B cell (primary cell): ENCODE measurements around the gene ADCY2. TPM values are rescaled to one million over a fixed set of nuclear protein-coding genes. Genes with fewer than 3 reads are reported as not detected.

ENCODE experiments used
- ATAC-seq: fragments of 200-7000 bp; cut with Tn5 transposase; one replicate; pipeline ENCODE4 v1.10.0; 2021; ENCODE audit warnings: low read depth, mild to moderate bottlenecking, moderate number of reproducible peaks, moderate library complexity
- CTCF ChIA-PET: fragments of 350-600 bp; sonication (Branson Sonifier 250); formaldehyde crosslinking; loops from one replicate; lab custom pipeline; 2021; ENCODE audit warnings: antibody characterized with exemption, inconsistent platforms; lab: Charles Lee
- POLR2A ChIA-PET: fragments of 350-600 bp; sonication (Branson Sonifier 250); formaldehyde crosslinking; loops from one replicate; lab custom pipeline; 2021; ENCODE audit warnings: antibody characterized with exemption; lab: Charles Lee
- DNase-seq: peaks from one replicate; pipeline ENCODE4 v3.0.0; 2013
- H2AFZ ChIP-seq: 2 replicates; pipeline ENCODE4 v1.6.1; 2012; ENCODE audit warnings: mild to moderate bottlenecking, low read depth, low read length; ENCODE audit not compliant: insufficient read depth, poor library complexity, severe bottlenecking
- H3K27ac ChIP-seq, 2 donors: 1 replicate in 1 of 2; 2 replicates in 1 of 2; pipeline ENCODE4 v1.5.1; 2012 to 2013; ENCODE audit warnings: low read length in 2 of 2, mild to moderate bottlenecking in 2 of 2, moderate library complexity in 1 of 2
- H3K27me3 ChIP-seq, 4 experiments: fragments of 200-600 bp in 1 of 4; sonication (generic) in 1 of 4; replicated peaks in 1 of 4; 1 replicate in 2 of 4; 2 replicates in 2 of 4; pipeline versions ENCODE4 v1.6.1 to v1.7.0; 2013 to 2016; ENCODE audit warnings: low read length in 3 of 4, mild to moderate bottlenecking in 2 of 4, mixed read lengths in 1 of 4, moderate library complexity in 1 of 4; ENCODE audit not compliant: insufficient read depth in 4 of 4, control insufficient read depth in 3 of 4; ENCODE audit errors: control extremely low read depth in 1 of 4
- H3K36me3 ChIP-seq, 2 experiments: replicated peaks in 1 of 2; 1 replicate in 1 of 2; 2 replicates in 1 of 2; pipeline versions ENCODE4 v1.6.1 to v1.7.1; 2013; ENCODE audit warnings: low read length in 1 of 2; ENCODE audit not compliant: insufficient read depth in 2 of 2, control insufficient read depth in 1 of 2; ENCODE audit errors: control extremely low read depth in 1 of 2, extremely low read depth in 1 of 2
- H3K4me1 ChIP-seq, 2 donors: fragments of 200-600 bp in 1 of 2; sonication (generic) in 1 of 2; 1 replicate in 1 of 2; 2 replicates in 1 of 2; pipeline versions ENCODE4 v1.5.1 to v1.6.1; 2013 to 2017; ENCODE audit warnings: low read length in 2 of 2; ENCODE audit not compliant: control insufficient read depth in 2 of 2, insufficient read depth in 2 of 2
- H3K4me2 ChIP-seq: replicated peaks from 2 replicates; pipeline ENCODE3; 2012; ENCODE audit warnings: mild to moderate bottlenecking, low read depth, low read length; ENCODE audit not compliant: poor library complexity, severe bottlenecking
- H3K4me3 ChIP-seq, 5 experiments: fragments of 200-600 bp in 1 of 5; sonication (generic) in 1 of 5; 1 replicate in 3 of 5; 2 replicates in 2 of 5; pipeline versions ENCODE4 v1.5.1 to v1.7.0; 2011 to 2016; ENCODE audit warnings: low read length in 4 of 5, mild to moderate bottlenecking in 4 of 5, low read depth in 2 of 5, control low read depth in 1 of 5, moderate library complexity in 1 of 5; ENCODE audit not compliant: insufficient read depth in 1 of 5; ENCODE audit errors: control extremely low read depth in 1 of 5, extremely low read depth in 1 of 5
- H3K79me2 ChIP-seq: fragments of 200-600 bp; sonication (generic); one replicate; pipeline ENCODE4 v1.6.0; 2016; ENCODE audit warnings: low read length; ENCODE audit not compliant: control insufficient read depth, insufficient read depth
- H3K9ac ChIP-seq: fragments of 200-600 bp; sonication (generic); 2 replicates; pipeline ENCODE4 v1.6.1; 2017; ENCODE audit warnings: mild to moderate bottlenecking, low read length, moderate library complexity
- H3K9me3 ChIP-seq, 3 donors: one replicate each; pipeline versions ENCODE4 v1.6.1 to v1.7.1; 2013; ENCODE audit warnings: low read length in 2 of 3; ENCODE audit not compliant: control insufficient read depth in 2 of 3, insufficient read depth in 1 of 3; ENCODE audit errors: control extremely low read depth in 1 of 3
- H4K20me1 ChIP-seq: 2 replicates; pipeline ENCODE4 v1.6.0; 2012; ENCODE audit warnings: mild to moderate bottlenecking, low read length; ENCODE audit not compliant: insufficient read depth, control insufficient read depth, poor library complexity, severe bottlenecking
- H3K27ac Mint-ChIP-seq: one replicate; pipeline ENCODE4 v1.8.0; 2021; ENCODE audit warnings: mixed read lengths
- H3K27me3 Mint-ChIP-seq: one replicate; pipeline ENCODE4 v1.8.0; 2021; ENCODE audit warnings: mixed read lengths
- H3K4me1 Mint-ChIP-seq: one replicate; pipeline ENCODE4 v1.8.0; 2021; ENCODE audit warnings: mixed read lengths
- H3K4me3 Mint-ChIP-seq: one replicate; pipeline ENCODE4 v1.8.0; 2021; ENCODE audit warnings: mixed read lengths
- H3K9me3 Mint-ChIP-seq: one replicate; pipeline ENCODE4 v1.8.0; 2022; ENCODE audit warnings: mixed read lengths; ENCODE audit not compliant: insufficient read depth
- EZH2 ChIP-seq: IDR thresholded peaks from 2 replicates; pipeline ENCODE4 v1.6.1; 2012; ENCODE audit warnings: borderline replicate concordance, low read depth, mild to moderate bottlenecking, moderate library complexity, low read length; ENCODE audit not compliant: insufficient read depth, poor library complexity, severe bottlenecking
- WGBS: methylation state at CpG from one replicate; pipeline ENCODE4 v1.1.5; 2013; ENCODE audit warnings: missing lambda C conversion rate; ENCODE audit not compliant: insufficient coverage; 5-methylcytosine and 5-hydroxymethylcytosine counted together
- intact Hi-C: fragments of 100-400 bp; cut with micrococcal nuclease; formaldehyde crosslinking; loops from one replicate; pipeline ENCODE4 v1.10.0; 2022
- polyA plus RNA-seq: library from polyadenylated mRNA; depleted of rRNA; stranded (reverse); fragments of >200 nt; gene quantifications from 2 replicates; pipeline ENCODE4 v1.2.3, GENCODE V29; 2012
- total RNA-seq, 2 donors: library from RNA; stranded (reverse); fragments of 120-200 nt in 1 of 2; gene quantifications; 1 replicate in 1 of 2; 2 replicates in 1 of 2; pipeline versions ENCODE4 v1.2.3 to v1.2.4, GENCODE V29; 2013 to 2022
- TF ChIP-seq, protein P1 (sequence below): fragments of 200-600 bp; IDR thresholded peaks from one replicate; pipeline ENCODE4 v1.8.0; 2022; ENCODE audit warnings: antibody characterized with exemption, mild to moderate bottlenecking

ADCY2 gene
- total and polyA plus RNA-seq, 2 donors (not counting 1 experiment from before 2014, with no cell fraction given), result not detected

DNA sequence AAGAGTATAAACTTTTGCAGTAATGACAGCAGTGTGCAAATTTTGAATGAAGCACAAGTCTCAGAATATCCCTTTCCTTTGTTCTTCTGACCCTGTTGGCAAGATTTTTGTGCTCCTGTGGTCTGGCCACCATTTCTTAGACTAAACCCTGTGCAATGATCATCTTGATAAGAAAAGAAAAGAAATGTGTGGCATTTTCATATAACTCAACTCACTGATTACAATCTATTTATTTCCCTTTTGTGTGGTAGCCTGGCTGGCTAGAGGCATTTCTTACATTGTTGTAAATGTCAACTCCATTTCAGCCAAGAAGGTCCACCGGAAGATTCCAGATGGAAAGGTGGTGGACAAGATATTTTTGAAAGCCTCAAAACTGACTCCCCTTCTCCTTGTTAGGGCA lies 41.9 kb downstream of the ADCY2 start:
- Histone ChIP-seq H3K9me3 (peaks cover 0 to 8% (median 0%) of the 10 kb centered on the region in 3 donors), H3K4me3 (no peak overlapping the region), H3K79me2 (no peaks in the 10 kb centered on the region), H3K9ac (no peak overlapping the region), H3K4me1 (no peaks in the 10 kb centered on the region), H3K27ac (no peak overlapping the region), H3K27me3 (no peaks in the 10 kb centered on the region), H4K20me1 (no peaks in the 10 kb centered on the region), H3K36me3 (no peaks in the 10 kb centered on the region), H2AFZ (no peak overlapping the region), H3K4me2 (no peak overlapping the region)
- POLR2A ChIA-PET, result no interaction called here
- no peak overlapping the region for H3K4me3 Mint-ChIP-seq
- H3K27ac Mint-ChIP-seq, result no peak overlapping the region
- CTCF ChIA-PET, result no interaction called here
- DNase-seq, result no peak
- intact Hi-C loops, result no loop called here
- H3K27me3 Mint-ChIP-seq, result no peaks in the 10 kb centered on the region
- ATAC-seq, result no peak
- peaks cover 3% of the 10 kb centered on the region for H3K9me3 Mint-ChIP-seq
- no peak for TF ChIP-seq EZH2
- TF ChIP-seq, protein P1, sequence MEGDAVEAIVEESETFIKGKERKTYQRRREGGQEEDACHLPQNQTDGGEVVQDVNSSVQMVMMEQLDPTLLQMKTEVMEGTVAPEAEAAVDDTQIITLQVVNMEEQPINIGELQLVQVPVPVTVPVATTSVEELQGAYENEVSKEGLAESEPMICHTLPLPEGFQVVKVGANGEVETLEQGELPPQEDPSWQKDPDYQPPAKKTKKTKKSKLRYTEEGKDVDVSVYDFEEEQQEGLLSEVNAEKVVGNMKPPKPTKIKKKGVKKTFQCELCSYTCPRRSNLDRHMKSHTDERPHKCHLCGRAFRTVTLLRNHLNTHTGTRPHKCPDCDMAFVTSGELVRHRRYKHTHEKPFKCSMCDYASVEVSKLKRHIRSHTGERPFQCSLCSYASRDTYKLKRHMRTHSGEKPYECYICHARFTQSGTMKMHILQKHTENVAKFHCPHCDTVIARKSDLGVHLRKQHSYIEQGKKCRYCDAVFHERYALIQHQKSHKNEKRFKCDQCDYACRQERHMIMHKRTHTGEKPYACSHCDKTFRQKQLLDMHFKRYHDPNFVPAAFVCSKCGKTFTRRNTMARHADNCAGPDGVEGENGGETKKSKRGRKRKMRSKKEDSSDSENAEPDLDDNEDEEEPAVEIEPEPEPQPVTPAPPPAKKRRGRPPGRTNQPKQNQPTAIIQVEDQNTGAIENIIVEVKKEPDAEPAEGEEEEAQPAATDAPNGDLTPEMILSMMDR, result no peak
- H3K4me1 Mint-ChIP-seq, result no peaks in the 10 kb centered on the region
- no CpG with 5 or more reads among the region's 1 CpG for WGBS

DNA sequence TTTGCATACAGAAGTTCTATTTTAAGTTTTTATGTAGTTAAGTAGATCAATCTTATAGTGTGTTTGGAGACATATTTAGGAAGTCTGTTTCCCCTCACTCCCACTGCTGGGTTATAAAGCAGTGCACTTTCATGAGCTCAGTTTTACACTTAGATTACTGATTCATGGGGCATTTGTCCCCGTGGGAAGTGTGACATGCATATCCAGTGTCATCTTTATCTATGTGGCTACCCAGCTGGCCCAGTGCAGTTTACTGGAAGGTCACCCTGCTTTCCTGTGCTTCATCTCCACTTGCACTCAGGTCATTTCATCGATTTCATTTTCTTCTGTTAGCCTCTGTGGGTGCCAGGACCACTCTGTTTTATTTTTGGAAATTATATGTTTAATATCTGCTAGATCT lies 49.1 kb downstream of the ADCY2 start:
- no peak overlapping the region for H3K4me3 Mint-ChIP-seq
- no peaks in the 10 kb centered on the region for H4K20me1 ChIP-seq
- POLR2A ChIA-PET, result no interaction called here

More for the DNA sequence above, 49.1 kb downstream of the ADCY2 start:
- Histone ChIP-seq H3K27ac (no peak overlapping the region), H3K4me2 (no peak overlapping the region), H3K36me3 (no peaks in the 10 kb centered on the region), H3K27me3 (no peaks in the 10 kb centered on the region), H3K4me1 (no peaks in the 10 kb centered on the region), H3K9me3 (peaks cover 0 to 6% (median 0%) of the 10 kb centered on the region in 3 donors), H2AFZ (no peak overlapping the region), H3K4me3 (no peak overlapping the region), H3K79me2 (no peaks in the 10 kb centered on the region), H3K9ac (no peak overlapping the region)
- DNase-seq, result no peak
- CTCF ChIA-PET, result no interaction called here
- 75% methylated on average over 1 of the region's 2 CpGs for WGBS
- no peak overlapping the region for H3K27ac Mint-ChIP-seq
- no peaks in the 10 kb centered on the region for H3K9me3 Mint-ChIP-seq
- TF ChIP-seq EZH2, result no peak
- TF ChIP-seq, protein P1, result no peak
- no peak for ATAC-seq
- intact Hi-C loops, result no loop called here
- H3K4me1 Mint-ChIP-seq, result no peaks in the 10 kb centered on the region
- no peaks in the 10 kb centered on the region for H3K27me3 Mint-ChIP-seq
